Panc1 (cell line): ENCODE measurements around the gene ENTREP3. TPM values are rescaled to one million over a fixed set of nuclear protein-coding genes. Genes with fewer than 3 reads are reported as not detected.
"Not testable (repeated sequence)": the region's sequence is repeated elsewhere in the genome, so short reads cannot be mapped to it uniquely, and the experiment has no call there.

ENCODE experiments used
- ATAC-seq: fragments of 200-7000 bp; cut with Tn5 transposase; 2 replicates; pipeline ENCODE4 v1.9.1; 2020; ENCODE audit warnings: mild to moderate bottlenecking, moderate library complexity
- BruUV-seq: library from RNA; stranded (reverse); fragments of 400-500 nt; replicated peaks from 2 replicates; lab custom pipeline; 2021; lab: Mats Ljungman, UMichigan
- CTCF ChIA-PET: fragments of 300-600 bp; sonication (Branson Sonifier 250); formaldehyde crosslinking; loops from one replicate; lab custom pipeline; 2022; ENCODE audit warnings: antibody characterized with exemption; lab: Charles Lee
- POLR2A ChIA-PET: fragments of 300-600 bp; sonication (Branson Sonifier 250); formaldehyde crosslinking; loops from one replicate; lab custom pipeline; 2022; ENCODE audit warnings: antibody characterized with exemption; lab: Charles Lee
- DNase-seq: peaks from one replicate; pipeline ENCODE4 v3.0.0-alpha.2; 2010; ENCODE audit warnings: low read depth, low spot score
- H3K27ac ChIP-seq: 2 replicates; pipeline ENCODE4 v1.5.1; 2011; ENCODE audit warnings: mild to moderate bottlenecking, low read length, inconsistent platforms
- H3K27me3 ChIP-seq: fragments of 200-500 bp; sonication (Bioruptor generic); 2 replicates; pipeline ENCODE4 v1.6.0; 2014; ENCODE audit warnings: low read length, inconsistent platforms; ENCODE audit not compliant: control insufficient read depth, insufficient read depth
- H3K36me3 ChIP-seq: fragments of 200-500 bp; sonication (Bioruptor generic); 2 replicates; pipeline ENCODE4 v1.5.1; 2014; ENCODE audit warnings: inconsistent platforms, mild to moderate bottlenecking, low read length, moderate library complexity; ENCODE audit not compliant: control insufficient read depth, insufficient read depth
- H3K4me1 ChIP-seq: 2 replicates; pipeline ENCODE4 v1.5.1; 2011; ENCODE audit warnings: inconsistent platforms, mild to moderate bottlenecking, low read length, moderate library complexity; ENCODE audit not compliant: control insufficient read depth, insufficient read depth
- H3K4me3 ChIP-seq, 2 experiments: 2 replicates each; pipeline ENCODE4 v1.5.1; 2011 to 2012; ENCODE audit warnings: low read depth in 2 of 2, low read length in 2 of 2, mild to moderate bottlenecking in 2 of 2, inconsistent platforms in 1 of 2, moderate library complexity in 1 of 2
- H3K9me3 ChIP-seq: fragments of 200-500 bp; sonication (Bioruptor generic); 2 replicates; pipeline ENCODE4 v1.5.1; 2014; ENCODE audit warnings: low read depth, mild to moderate bottlenecking, inconsistent platforms, low read length, moderate library complexity; ENCODE audit not compliant: control insufficient read depth, insufficient read depth
- CTCF ChIP-seq: fragments of 450-650 bp; IDR thresholded peaks from 2 replicates; pipeline ENCODE4 v1.5.1; 2017; ENCODE audit warnings: mild to moderate bottlenecking
- POLR2AphosphoS5 ChIP-seq: IDR thresholded peaks from 2 replicates; pipeline ENCODE4 v1.6.1; 2012; ENCODE audit warnings: mild to moderate bottlenecking, low read depth, low read length, moderate library complexity
- REST ChIP-seq, 2 experiments: IDR thresholded peaks; 2 replicates each; pipeline ENCODE4 v1.6.1; 2011 to 2012; ENCODE audit warnings: low read depth in 2 of 2, control low read depth in 1 of 2, low read length in 1 of 2, mild to moderate bottlenecking in 1 of 2, moderate library complexity in 1 of 2; ENCODE audit not compliant: insufficient read depth in 1 of 2
- SIN3A ChIP-seq: IDR thresholded peaks from 2 replicates; pipeline ENCODE4 v1.6.1; 2012; ENCODE audit warnings: low read depth, mild to moderate bottlenecking, low read length, moderate library complexity, borderline replicate concordance; ENCODE audit not compliant: insufficient read depth
- TCF7L2 ChIP-seq: IDR thresholded peaks from 2 replicates; pipeline ENCODE4 v1.6.1; 2011; ENCODE audit warnings: mild to moderate bottlenecking, low read depth, low read length, inconsistent platforms
- in situ Hi-C: cut with HindIII; loops from 2 replicates; pipeline ENCODE4 v1.10.0; 2016; ENCODE audit warnings: low sequenced_read_pairs, low pct_unique_long_range_greater_than_20kb
- intact Hi-C: fragments of 100-400 bp; cut with micrococcal nuclease; formaldehyde crosslinking; loops from one replicate; pipeline ENCODE4 v1.10.0; 2022; ENCODE audit not compliant: unreplicated experiment
- total RNA-seq: library from RNA; stranded (reverse); gene quantifications from one replicate; pipeline ENCODE4 v1.2.1, GENCODE V29; 2021; ENCODE audit not compliant: unreplicated experiment

ENTREP3 gene
- total RNA-seq, 1 experiment from 2014 or later, result 94.7 TPM

- DNase-seq, result no peak
- Histone ChIP-seq H3K27me3 (no peaks in the 10 kb centered on the region), H3K4me3 (no peak overlapping the region), H3K4me1 (peaks cover 16% of the 10 kb centered on the region), H3K9me3 (no peaks in the 10 kb centered on the region), H3K36me3 (no peaks in the 10 kb centered on the region), H3K27ac (no peak overlapping the region)
- BruUV-seq, result no TSS peak
- POLR2A ChIA-PET, result no interaction called here
- no peak for ATAC-seq
- CTCF ChIA-PET, result no interaction called here
- in situ Hi-C loops (no loop called here), intact Hi-C loops (no loop called here)
- TF ChIP-seq SIN3A, result no peak
- TF ChIP-seq CTCF, result no peak
- TF ChIP-seq REST (IDR thresholded peaks at IDR 0.05; ENCODE audit: insufficient read depth in 1 of 2, low read depth in 2 of 2, low read length in 1 of 2), result no peak
- no peak for TF ChIP-seq TCF7L2
- no peak for TF ChIP-seq POLR2AphosphoS5
Observed at GRCh38 chr1:155247667-155248553, 7.4 kb downstream of the ENTREP3 start.

- H3K27me3 ChIP-seq, H3K36me3 ChIP-seq, H3K27ac ChIP-seq, H3K4me3 ChIP-seq, ATAC-seq, CTCF ChIA-PET, BruUV-seq, intact Hi-C loops, in situ Hi-C loops, H3K9me3 ChIP-seq, DNase-seq: not testable (repeated sequence)
- peaks cover 21% of the 10 kb centered on the region for H3K4me1 ChIP-seq
- POLR2A ChIA-PET, result interaction anchor here (0.6 kb wide), 1 partner anchor 51 kb away, joined by 6 read pairs; no protein-coding TSS in a partner anchor
Observed at GRCh38 chr1:155246796-155247195, 8.5 kb downstream of the ENTREP3 start.

- no peak for DNase-seq
- no TSS peak for BruUV-seq
- Histone ChIP-seq H3K27ac (peak overlapping the region; percentile 95), H3K4me1 (peaks cover 24% of the 10 kb centered on the region), H3K9me3 (no peaks in the 10 kb centered on the region), H3K4me3 (peak overlapping the region; percentile 60 to 85), H3K36me3 (no peaks in the 10 kb centered on the region), H3K27me3 (no peaks in the 10 kb centered on the region)
- POLR2A ChIA-PET, result interaction anchor here (0.7 kb wide), 1 partner anchor 35 kb away, joined by 6 read pairs; no protein-coding TSS in a partner anchor
- no peak for ATAC-seq
- intact Hi-C loops (no loop called here), in situ Hi-C loops (no loop called here)
- CTCF ChIA-PET, result interaction anchor here (1.2 kb wide), 1 partner anchor 8 kb away, joined by 3 read pairs; no protein-coding TSS in a partner anchor
- TF ChIP-seq REST (IDR thresholded peaks at IDR 0.05; ENCODE audit: insufficient read depth in 1 of 2, low read depth in 2 of 2, low read length in 1 of 2) (no peak), SIN3A (no peak), CTCF (no peak), TCF7L2 (no peak), POLR2AphosphoS5 (no peak)
Observed at GRCh38 chr1:155245163-155245524, 10.1 kb downstream of the ENTREP3 start.
